HEK293T (cell line): ENCODE data around the gene SLC30A7.

Experiments
- ARNT ChIP-seq: fragments of 450-650 bp; IDR thresholded peaks from 2 replicates; pipeline ENCODE4 v1.6.1; 2017; ENCODE audit warnings: mild to moderate bottlenecking
- ELF4 ChIP-seq: fragments of 450-650 bp; IDR thresholded peaks from 2 replicates; pipeline ENCODE4 v1.6.1; 2017; ENCODE audit warnings: antibody characterized with exemption
- FOXA1 ChIP-seq: fragments of 450-650 bp; IDR thresholded peaks from 2 replicates; pipeline ENCODE4 v1.6.1; 2016; ENCODE audit warnings: mild to moderate bottlenecking
- FOXK2 ChIP-seq: fragments of 450-650 bp; IDR thresholded peaks from 2 replicates; pipeline ENCODE4 v1.6.1; 2016; ENCODE audit warnings: mild to moderate bottlenecking
- FOXM1 ChIP-seq: fragments of 450-650 bp; IDR thresholded peaks from 2 replicates; pipeline ENCODE4 v1.6.1; 2017; ENCODE audit warnings: mild to moderate bottlenecking, borderline replicate concordance
- L3MBTL2 ChIP-seq: fragments of 450-650 bp; conservative IDR thresholded peaks from 2 replicates; pipeline ENCODE4 v1.6.1; 2016; ENCODE audit warnings: mild to moderate bottlenecking
- LEF1 ChIP-seq: fragments of 450-650 bp; IDR thresholded peaks from 2 replicates; pipeline ENCODE4 v1.6.1; 2017; ENCODE audit warnings: mild to moderate bottlenecking, borderline replicate concordance
- NFRKB ChIP-seq: fragments of 450-650 bp; IDR thresholded peaks from 2 replicates; pipeline ENCODE4 v1.6.1; 2016; ENCODE audit warnings: mild to moderate bottlenecking, moderate library complexity
- SP1 ChIP-seq: fragments of 450-650 bp; IDR thresholded peaks from 2 replicates; pipeline ENCODE4 v1.6.1; 2017
- SUZ12 ChIP-seq: fragments of 450-650 bp; IDR thresholded peaks from 2 replicates; pipeline ENCODE4 v1.6.1; 2016; ENCODE audit warnings: mild to moderate bottlenecking
- TARDBP ChIP-seq: fragments of 450-650 bp; IDR thresholded peaks from 2 replicates; pipeline ENCODE4 v1.6.1; 2016
- ZNF384 ChIP-seq: fragments of 450-650 bp; IDR thresholded peaks from 2 replicates; pipeline ENCODE4 v1.6.1; 2016

DNA sequence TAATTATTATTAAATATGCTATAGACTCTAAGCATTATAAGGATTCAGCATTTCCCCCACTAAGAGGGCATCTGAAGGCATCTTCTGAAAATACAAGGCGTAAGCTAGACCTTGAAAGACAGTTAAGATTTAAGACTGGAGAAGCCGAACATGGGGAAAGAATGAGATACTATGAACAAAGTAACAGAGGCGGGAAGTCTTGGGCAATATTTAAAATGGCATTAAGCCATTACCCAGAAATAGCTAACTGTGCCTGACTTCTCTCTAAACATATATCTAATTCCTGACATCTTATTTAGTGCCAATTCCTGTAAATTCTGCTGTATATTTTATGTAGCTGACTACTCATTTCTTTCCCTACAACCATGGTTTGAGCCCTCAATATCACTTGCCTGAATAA, 108.8 kb downstream of the SLC30A7 start:
- TF ChIP-seq ELF4 (no peak), NFRKB (no peak), SP1 (no peak), ARNT (no peak), FOXK2 (no peak), FOXM1 (no peak), LEF1 (no peak), L3MBTL2 (no peak), TARDBP (no peak), ZNF384 (no peak), SUZ12 (no peak), FOXA1 (no peak)
